Type B pancreatic cell (in vitro differentiated cells): Measurements from ENCODE around the gene MEGF6. TPM values are rescaled to one million over a fixed set of nuclear protein-coding genes. Genes with fewer than 3 reads are reported as not detected.

Experiments used
- DNase-seq: peaks from one replicate; pipeline ENCODE4 v3.0.0; 2021; ENCODE audit warnings: mixed read lengths; ENCODE audit not compliant: unreplicated experiment; ENCODE audit errors: extremely low spot score
- H3K27ac Mint-ChIP-seq: 2 replicates; pipeline ENCODE4 v1.8.0; 2021; ENCODE audit warnings: mild to moderate bottlenecking, mixed read lengths
- H3K27me3 Mint-ChIP-seq: 2 replicates; pipeline ENCODE4 v1.8.0; 2021; ENCODE audit warnings: mixed read lengths
- H3K36me3 Mint-ChIP-seq: 2 replicates; pipeline ENCODE4 v1.8.0; 2021; ENCODE audit warnings: mixed read lengths
- H3K4me1 Mint-ChIP-seq: one replicate; pipeline ENCODE4 v1.8.0; 2021; ENCODE audit warnings: mixed read lengths; ENCODE audit not compliant: unreplicated experiment
- H3K4me3 Mint-ChIP-seq: 2 replicates; pipeline ENCODE4 v1.8.0; 2021; ENCODE audit warnings: mild to moderate bottlenecking, mixed read lengths
- H3K9me3 Mint-ChIP-seq: 2 replicates; pipeline ENCODE4 v1.8.0; 2021; ENCODE audit warnings: mixed read lengths
- total RNA-seq: library from RNA; stranded (reverse); gene quantifications from 2 replicates; pipeline ENCODE4 v1.2.1, GENCODE V29; 2021; ENCODE audit warnings: low replicate concordance
- TF ChIP-seq, protein P1 (sequence below): fragments of 200-600 bp; sonication (generic); conservative IDR thresholded peaks from 2 replicates; pipeline ENCODE4 v1.5.0; 2021; ENCODE audit warnings: antibody characterized with exemption, mild to moderate bottlenecking

The MEGF6 gene
- total RNA-seq, 1 donor from 2014 or later: 61.7 TPM

DNA sequence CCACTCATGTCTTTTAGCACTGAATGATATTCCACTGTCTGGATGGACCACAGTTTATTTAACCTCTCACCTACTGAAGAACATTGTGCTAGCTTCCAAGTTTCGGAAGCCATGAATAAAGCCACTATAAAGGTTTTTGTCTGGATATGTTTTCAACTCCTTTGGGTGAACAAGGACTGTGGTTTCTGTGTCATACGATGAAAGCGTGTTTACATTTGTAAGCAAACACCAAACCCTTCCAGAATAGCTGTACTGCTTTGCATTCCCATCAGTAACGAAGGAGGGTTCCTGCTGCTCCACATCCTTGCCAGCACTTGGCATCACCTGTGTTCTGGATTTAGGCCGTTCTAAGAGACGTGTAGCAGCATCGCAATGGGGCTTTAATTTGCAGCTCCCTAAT lies 167.5 kb downstream of the MEGF6 start:
- Mint-ChIP-seq H3K27me3 (peaks cover 21% of the 10 kb centered on the region), H3K9me3 (no peaks in the 10 kb centered on the region), H3K27ac (no peak overlapping the region), H3K36me3 (no peaks in the 10 kb centered on the region), H3K4me3 (no peak overlapping the region), H3K4me1 (peaks cover 16% of the 10 kb centered on the region)
- no peak for DNase-seq
- TF ChIP-seq, protein P1, sequence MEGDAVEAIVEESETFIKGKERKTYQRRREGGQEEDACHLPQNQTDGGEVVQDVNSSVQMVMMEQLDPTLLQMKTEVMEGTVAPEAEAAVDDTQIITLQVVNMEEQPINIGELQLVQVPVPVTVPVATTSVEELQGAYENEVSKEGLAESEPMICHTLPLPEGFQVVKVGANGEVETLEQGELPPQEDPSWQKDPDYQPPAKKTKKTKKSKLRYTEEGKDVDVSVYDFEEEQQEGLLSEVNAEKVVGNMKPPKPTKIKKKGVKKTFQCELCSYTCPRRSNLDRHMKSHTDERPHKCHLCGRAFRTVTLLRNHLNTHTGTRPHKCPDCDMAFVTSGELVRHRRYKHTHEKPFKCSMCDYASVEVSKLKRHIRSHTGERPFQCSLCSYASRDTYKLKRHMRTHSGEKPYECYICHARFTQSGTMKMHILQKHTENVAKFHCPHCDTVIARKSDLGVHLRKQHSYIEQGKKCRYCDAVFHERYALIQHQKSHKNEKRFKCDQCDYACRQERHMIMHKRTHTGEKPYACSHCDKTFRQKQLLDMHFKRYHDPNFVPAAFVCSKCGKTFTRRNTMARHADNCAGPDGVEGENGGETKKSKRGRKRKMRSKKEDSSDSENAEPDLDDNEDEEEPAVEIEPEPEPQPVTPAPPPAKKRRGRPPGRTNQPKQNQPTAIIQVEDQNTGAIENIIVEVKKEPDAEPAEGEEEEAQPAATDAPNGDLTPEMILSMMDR: no peak

DNA sequence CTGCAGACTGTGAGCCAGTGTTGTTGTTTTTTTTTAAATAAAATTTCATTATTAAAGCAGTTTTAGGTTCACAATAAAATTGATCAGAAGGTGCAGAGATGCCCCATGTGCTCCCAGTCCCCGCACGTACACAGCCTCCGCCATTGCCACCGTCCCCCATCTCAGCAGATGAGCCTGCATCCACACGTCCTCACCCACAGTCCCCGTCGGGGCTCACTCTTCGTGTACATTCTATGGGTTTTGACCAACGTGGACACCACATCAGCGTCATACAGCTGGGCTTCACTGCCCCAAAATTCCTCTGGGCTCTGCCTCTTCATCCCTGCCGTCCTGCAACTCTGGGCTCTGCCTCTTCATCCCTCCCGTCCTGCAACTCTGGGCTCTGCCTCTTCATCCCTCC lies 168.4 kb downstream of the MEGF6 start:
- Mint-ChIP-seq H3K36me3 (no peaks in the 10 kb centered on the region), H3K4me3 (no peak overlapping the region), H3K27ac (no peak overlapping the region), H3K4me1 (peaks cover 16% of the 10 kb centered on the region), H3K9me3 (no peaks in the 10 kb centered on the region), H3K27me3 (peaks cover 20% of the 10 kb centered on the region)
- DNase-seq: no peak
- TF ChIP-seq, protein P1: no peak

DNA sequence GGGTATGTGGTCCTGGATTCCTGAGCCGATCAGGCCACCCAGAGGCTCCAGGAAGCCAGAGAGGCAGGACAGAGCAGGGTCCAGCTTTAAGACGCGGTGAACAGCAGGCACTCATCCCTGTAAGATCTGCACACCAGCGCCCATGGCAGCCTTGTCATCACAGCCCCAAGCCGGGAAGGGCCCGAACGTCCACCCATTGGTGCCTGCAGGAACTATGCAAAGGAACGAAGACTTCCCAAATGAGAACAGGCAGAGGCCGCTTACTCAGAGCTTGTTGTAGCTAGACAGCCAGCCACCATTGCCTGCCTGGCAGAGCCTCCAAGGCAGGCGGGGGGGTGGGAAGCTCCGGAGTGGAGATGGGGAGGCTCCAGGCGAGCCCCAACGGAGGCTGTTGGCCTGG lies 169.0 kb downstream of the MEGF6 start:
- no peaks in the 10 kb centered on the region for H3K36me3 Mint-ChIP-seq
- peaks cover 20% of the 10 kb centered on the region for H3K27me3 Mint-ChIP-seq
- no peak overlapping the region for H3K4me3 Mint-ChIP-seq
- H3K9me3 Mint-ChIP-seq: no peaks in the 10 kb centered on the region
- H3K4me1 Mint-ChIP-seq: peaks cover 16% of the 10 kb centered on the region
- no peak overlapping the region for H3K27ac Mint-ChIP-seq
- TF ChIP-seq, protein P1: no peak
- no peak for DNase-seq

DNA sequence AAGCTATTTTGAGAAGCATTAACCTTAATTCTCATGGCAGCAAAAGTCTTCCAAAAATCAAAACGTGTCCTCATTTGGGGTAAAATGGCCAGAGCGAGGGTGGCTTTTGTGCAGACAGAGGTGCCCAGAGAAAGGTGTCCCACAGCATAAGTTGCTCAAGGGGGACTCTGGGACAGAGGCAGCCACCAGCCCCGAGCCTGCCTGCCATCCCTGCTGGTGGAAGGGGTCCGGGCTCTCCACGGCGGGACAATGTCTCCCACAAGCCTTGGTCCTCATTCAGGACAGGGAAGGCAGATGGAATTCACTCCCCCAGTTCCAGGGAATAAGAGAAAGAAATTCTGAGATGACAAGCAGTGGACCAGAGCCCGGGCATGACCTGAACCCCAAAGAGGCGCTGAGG lies 169.4 kb downstream of the MEGF6 start:
- Mint-ChIP-seq H3K36me3 (no peaks in the 10 kb centered on the region), H3K9me3 (no peaks in the 10 kb centered on the region), H3K27ac (peak overlapping the region; percentile 45), H3K4me1 (peaks cover 16% of the 10 kb centered on the region), H3K27me3 (peaks cover 20% of the 10 kb centered on the region), H3K4me3 (no peak overlapping the region)
- no peak for DNase-seq
- TF ChIP-seq, protein P1: no peak

DNA sequence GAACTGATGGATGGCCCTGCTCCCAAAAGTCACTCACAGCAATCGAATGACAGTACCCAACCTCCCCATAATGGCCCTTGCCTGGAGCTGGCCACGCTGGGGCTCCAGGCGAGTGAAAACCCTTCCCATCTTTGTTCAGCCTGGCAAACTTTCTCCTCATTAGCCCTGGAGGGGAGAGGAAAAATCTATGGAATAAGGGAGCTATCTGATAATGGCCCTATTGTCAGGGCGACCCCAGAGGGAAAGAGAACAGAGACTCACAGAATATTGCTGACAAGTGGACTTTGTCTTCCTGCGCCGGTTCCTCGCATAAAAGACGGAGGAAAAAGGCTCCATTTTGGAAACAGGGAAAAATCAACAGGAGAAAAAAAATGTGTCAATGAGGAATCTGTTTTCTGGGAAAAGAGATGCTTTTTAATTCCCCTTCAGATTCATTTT lies 169.9 kb downstream of the MEGF6 start:
- no peaks in the 10 kb centered on the region for H3K9me3 Mint-ChIP-seq
- H3K27ac Mint-ChIP-seq: peak overlapping the region; percentile 45
- H3K36me3 Mint-ChIP-seq: no peaks in the 10 kb centered on the region
- no peak for DNase-seq
- TF ChIP-seq, protein P1: no peak
- peak overlapping the region; percentile 44 for H3K4me3 Mint-ChIP-seq
- H3K4me1 Mint-ChIP-seq: peaks cover 16% of the 10 kb centered on the region
- peaks cover 20% of the 10 kb centered on the region for H3K27me3 Mint-ChIP-seq
